Left lobe of liver (tissue), 2 donors: Measurements from ENCODE around the gene BCAR1. TPM values are rescaled to one million over a fixed set of nuclear protein-coding genes. Genes with fewer than 3 reads are reported as not detected.
"Not testable (repeated sequence)": the region's sequence is repeated elsewhere in the genome, so short reads cannot be mapped to it uniquely, and the experiment has no call there.

Experiments
- ATAC-seq: fragments of 200-7000 bp; cut with Tn5 transposase; one replicate; pipeline ENCODE4 v1.9.1; 2020; ENCODE audit warnings: mild to moderate bottlenecking, moderate library complexity
- DNase-seq: peaks from one replicate; pipeline ENCODE4 v3.0.0-alpha.2; 2020; ENCODE audit warnings: low spot score
- total RNA-seq: library from RNA; stranded (reverse); gene quantifications from one replicate; pipeline ENCODE4 v1.2.1, GENCODE V29; 2021
- donor health status: DM: no; HTN: no; CAD: no; lungs with moderate emphysema.
- donor health status: DM: no; HTN: yes; CAD: no.

Gene BCAR1
- total RNA-seq, 1 donor from 2014 or later = 39.2 TPM

DNA sequence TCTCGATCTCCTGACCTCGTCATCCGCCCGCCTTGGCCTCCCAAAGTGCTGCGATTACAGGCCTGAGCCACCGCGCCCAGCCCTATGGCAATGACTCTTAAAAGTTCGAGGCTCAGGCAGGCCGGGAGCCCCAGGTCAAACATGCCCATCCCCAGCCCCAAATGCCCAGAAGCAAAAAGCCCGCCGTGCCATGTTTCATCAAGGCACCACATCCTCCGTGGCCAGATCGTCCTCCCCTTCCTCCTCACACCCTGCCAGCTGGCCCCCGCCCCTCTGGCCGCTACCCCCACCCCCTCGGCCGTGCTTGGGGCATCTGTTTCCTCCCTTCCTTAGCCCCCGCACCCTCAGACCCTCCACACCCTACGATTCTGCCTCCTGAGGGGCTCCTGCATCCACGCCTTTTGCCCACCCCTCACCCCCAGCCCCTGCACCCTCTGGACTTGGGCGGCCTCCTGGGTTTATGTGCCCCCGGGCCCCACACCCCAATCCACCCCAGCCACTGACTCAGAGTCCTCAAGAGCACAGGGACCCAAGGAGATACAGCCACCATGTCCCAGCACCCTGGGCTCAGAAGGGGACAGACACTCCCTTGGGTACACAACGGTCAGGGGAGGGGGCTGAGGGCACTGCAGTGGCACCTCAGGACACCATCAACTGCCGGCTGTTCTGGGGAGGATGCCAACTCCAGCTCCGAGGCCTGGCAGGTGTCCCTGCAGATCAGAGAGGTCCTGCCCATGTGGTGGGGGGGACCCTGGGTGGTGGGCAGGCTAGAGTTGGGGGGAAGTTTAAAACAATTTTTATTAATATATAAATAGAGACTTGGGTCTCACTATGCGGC, 25.5 kb downstream of the BCAR1 start:
- DNase-seq (no peak), ATAC-seq (no peak)

GRCh38 chr16:75225092-75225491, 26.3 kb downstream of the BCAR1 start:
- DNase-seq (no peak), ATAC-seq (no peak)

DNA sequence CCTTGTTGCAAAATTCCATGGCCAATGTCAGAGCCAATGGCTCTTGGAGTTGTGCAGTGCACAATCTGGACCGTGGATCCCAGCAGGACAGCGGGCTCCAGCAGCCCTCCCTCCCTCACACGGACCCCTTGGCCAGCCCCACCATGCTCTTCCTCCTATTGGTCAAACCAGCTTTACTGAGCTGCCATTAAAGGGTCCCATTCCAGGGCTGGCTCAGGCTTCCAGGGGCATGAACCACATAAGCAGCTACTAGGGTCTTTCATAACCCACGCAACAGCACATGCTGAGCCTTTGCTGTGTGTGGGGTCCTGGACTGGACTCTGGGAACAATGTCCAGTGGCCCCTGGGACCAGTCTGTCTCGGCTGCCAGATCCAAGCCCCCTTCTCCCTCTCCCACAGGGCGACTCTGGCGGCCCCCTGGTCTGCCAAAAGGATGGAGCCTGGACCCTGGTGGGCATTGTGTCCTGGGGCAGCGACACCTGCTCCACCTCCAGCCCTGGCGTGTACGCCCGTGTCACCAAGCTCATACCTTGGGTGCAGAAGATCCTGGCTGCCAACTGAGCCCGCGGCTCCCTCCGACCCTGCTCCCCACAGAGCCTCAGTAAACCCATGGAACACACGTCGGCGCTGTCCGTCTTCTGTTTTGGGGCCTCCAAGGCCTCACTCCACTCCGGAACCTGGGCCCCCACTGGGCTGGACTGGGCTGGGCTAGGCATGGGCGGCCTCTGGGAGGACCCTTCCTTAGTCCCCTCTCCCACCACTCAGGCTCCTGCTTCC, 26.9 kb downstream of the BCAR1 start:
- ATAC-seq (peak; percentile 20), DNase-seq (no peak)

- not testable (repeated sequence) for DNase-seq, ATAC-seq
Observed at GRCh38 chr16:75223129-75223528, 28.3 kb downstream of the BCAR1 start.

DNA sequence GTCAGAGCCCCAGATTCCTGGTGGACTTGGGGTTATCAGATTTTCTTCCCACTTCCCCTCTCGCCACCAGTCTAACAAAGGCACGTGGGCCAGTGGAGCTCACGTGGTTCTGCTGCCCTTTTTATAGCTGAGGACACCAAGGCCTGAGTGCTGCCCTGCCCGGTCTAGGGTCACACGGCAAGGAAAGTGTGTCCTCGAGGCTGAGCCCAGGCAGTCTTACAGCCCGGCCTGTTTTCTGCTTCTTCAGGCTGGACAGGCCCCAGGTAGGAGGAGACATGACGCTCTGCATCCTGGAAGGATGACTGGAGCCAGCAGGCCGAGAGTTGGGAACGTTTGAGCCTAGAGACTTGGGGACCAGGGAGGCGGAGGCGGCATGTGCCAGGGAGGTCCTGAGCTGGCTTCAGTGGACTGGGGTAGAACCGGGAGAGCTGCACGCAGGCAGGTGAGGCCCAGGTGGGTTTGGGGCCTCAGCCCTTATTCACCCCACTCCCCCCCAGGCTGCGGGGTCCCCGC, 29.1 kb downstream of the BCAR1 start:
- ATAC-seq = no peak
- DNase-seq = no peak

DNA sequence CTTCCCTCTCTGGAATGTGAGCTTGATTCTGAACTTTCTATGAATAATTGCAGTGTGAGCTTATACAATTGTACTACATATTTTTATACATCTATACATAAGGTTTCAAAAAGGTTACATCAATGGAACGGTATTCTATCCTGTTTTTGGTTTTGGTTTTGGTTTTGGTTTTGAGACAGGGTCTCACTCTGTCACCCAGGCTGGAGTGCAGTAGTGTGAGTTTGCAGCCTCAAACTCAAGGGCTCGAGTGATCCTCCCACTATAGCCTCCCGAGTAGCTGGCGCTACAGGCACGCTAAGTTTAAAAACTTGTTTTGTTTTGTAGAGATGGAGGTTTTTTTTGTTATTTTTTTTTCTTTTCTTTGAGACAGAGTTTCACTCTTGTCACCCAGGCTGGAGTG, 31.6 kb downstream of the BCAR1 start:
- no peak for DNase-seq
- ATAC-seq = no peak

- DNase-seq (no peak), ATAC-seq (no peak)
Observed at GRCh38 chr16:75219088-75219487, 32.3 kb downstream of the BCAR1 start.

DNA sequence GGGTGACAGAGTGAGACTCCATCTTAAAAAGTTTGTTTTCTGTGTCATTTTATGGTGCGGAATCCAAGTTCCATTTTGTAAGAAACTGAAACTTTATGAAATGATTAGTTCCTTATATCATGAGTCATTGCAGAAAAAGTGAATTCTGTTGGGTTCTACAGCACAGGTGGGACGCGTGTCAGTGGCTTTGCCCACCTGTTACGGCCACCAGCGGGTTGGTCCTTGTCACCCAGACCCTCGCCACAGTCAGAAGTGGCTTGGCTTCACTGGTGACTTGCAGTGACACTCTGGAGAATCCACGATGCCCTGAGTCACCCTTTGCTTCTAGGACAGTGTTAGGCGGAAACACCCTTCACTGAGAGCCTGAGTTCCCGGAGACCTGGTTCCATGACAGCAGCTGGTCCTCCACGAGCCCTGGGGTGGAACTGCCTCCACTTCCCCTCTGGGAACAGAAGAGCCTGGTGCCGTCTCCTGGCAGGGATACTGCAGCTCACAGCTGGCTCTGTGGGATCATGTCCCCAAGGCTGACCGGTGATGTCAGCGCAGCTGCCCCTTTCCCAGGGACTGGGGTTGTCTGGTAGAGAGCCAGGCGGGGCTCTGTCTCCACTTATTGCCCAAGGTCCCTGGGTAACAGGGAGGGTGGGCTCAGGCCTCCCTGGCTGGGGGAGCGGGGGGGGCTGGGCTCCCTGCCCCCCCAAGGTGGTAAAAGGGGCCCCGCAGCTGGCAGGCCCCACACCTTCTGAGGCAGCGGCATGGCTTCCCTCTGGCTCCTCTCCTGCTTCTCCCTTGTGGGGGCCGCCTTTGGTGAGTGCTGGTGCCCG, 33.0 kb downstream of the BCAR1 start, which contains the start of gene CTRB1:
Gene CTRB1, plus strand, starts transcription at position 733 of the 821 bp plus-strand sequence. Its CDS starts 20 bp downstream, at position 753.
- DNase-seq (no peak), ATAC-seq (no peak)

DNA sequence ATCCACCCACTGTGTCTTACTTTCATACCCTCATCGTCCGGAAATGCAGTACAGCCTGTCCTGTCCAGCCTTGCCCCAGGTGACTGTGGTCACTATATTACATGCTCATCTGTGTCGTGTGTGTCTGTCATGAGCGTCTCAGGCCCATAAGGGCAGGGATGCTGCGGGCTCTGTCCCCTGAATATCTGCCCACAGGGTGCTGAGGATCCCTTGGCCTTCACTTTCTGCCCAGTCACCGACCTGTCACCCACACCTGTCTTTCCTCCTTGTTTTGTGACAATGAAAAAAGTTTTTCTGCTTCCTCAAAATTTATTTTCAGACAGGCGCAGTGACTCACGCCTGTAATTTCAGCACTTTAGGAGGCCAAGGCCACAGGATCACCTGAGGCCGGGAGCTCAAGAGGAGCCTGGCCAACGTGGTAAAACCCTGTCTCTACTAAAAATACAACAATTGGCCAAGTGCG, 34.0 kb downstream of the BCAR1 start:
- no peak for DNase-seq
- ATAC-seq = no peak

GRCh38 chr16:75216576-75216975, 34.8 kb downstream of the BCAR1 start:
- DNase-seq (no peak), ATAC-seq (no peak)

GRCh38 chr16:75216127-75216526, 35.3 kb downstream of the BCAR1 start:
- peak; percentile 22 for ATAC-seq
- no peak for DNase-seq

DNA sequence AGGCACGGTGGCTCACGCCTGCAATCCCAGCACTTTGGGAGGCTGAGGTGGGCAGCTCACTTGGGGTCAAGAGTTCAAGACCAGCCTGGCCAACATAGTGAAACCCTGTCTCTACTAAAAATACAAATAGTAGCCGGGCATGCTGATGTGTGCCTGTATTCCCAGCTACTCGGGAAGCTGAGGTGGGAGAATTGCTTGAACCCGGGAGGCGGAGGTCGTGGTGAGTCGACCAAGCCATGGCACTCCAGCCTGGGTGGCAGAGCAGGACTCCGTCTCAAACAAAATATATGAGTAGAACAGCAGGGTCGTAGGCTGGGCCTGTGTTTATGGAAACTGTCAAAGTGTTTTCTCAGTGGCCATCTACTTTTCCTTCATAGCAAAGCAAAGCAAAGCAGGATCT, 40.1 kb downstream of the BCAR1 start:
- not testable (repeated sequence) for ATAC-seq

GRCh38 chr16:75209944-75210343, 41.5 kb downstream of the BCAR1 start:
- no peak for DNase-seq
- no peak for ATAC-seq

More for the DNA sequence above, 40.1 kb downstream of the BCAR1 start:
- not testable (repeated sequence) for DNase-seq

DNA sequence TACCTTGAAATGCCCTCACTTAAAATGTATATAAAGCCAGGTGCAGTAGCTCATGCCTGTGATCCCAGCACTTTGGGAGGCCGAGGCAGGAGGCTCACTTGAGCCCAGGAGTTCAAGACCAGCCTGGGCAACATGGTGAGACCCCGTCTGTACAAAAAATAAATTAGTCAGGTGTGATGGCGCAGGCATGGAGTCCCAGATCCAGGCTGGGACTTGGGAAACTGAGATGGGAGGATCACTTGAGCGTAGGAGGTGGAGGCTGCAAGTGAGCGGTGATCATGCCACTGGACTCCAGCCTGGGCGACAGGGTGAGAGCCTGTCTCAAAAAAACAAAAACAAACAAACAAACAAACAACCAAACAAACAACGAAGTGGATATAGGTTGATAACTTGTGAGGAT, 41.9 kb downstream of the BCAR1 start:
- not testable (repeated sequence) for ATAC-seq, DNase-seq

DNA sequence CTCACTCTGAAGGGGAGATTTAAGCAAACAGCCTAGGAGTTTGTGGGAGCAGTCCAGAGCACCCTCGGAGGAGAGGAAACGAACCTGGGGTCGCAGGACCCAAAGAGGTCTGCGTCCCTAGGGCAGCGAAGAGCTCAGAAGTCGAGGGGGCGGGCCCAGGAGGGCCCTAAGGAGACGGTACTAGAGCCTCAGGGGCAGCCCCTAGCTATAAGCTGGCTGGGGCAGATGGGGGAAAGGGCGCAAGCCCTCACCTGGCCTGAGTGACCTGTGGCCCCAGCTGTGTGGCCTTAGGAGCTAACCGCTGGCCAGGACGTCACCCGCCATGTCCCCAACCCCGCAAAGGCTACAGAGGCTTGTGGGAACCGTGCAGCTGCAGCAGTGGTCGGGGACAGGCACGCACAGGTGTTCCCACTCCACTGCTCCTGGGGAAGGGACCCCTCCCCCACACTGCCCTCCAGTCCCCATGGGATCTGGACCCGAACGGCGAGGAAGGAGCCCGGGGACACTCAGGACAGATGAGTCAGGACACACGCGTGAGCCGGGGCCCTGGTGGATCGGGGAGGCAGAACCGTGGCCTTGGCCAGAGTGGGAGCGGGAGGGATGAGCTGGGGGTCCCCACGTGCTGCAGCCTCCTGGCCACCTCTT, 42.4 kb downstream of the BCAR1 start:
- DNase-seq = no peak
- no peak for ATAC-seq

DNA sequence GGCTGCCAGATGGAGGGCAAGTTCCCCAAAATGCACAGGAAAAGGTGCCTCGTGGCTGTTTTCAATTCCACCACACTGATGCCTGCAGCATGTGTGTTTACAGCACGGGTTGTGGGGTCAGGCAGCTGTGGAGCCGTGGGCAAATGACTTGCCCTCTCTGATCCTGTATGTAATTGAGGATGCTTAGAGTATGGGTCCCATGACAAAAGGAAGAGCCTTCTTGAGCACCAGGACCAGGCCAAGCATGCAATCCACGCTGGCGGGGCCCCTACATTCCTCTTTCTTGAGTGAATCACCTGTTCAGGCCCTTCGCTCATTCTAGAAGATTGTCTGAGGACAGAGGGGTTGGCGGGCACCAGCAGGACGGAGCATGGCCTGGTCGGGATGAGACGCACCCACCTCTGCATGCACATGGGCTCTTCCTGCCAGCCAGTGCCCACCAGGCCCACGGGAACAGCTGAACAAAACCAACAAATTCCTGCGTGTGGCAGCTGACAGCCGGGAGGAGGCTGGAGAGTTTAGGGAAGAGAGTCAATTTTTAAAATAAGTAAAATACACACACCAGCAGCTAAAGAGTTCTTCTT, 43.1 kb downstream of the BCAR1 start:
- no peak for ATAC-seq
- no peak for DNase-seq

GRCh38 chr16:75207831-75208230, 43.6 kb downstream of the BCAR1 start:
- ATAC-seq (no peak), DNase-seq (no peak)

GRCh38 chr16:75206749-75207451, 44.5 kb downstream of the BCAR1 start, which contains the start of gene CTRB2:
Gene CTRB2 (minus strand): TSS chr16:75207161. CDS start chr16:75207141, 20 bp downstream.
- no peak for DNase-seq
- ATAC-seq = no peak
